Aorta (tissue), 5 donors: Measurements from ENCODE around the gene UXS1. TPM values are rescaled to one million over a fixed set of nuclear protein-coding genes. Genes with fewer than 3 reads are reported as not detected.

Experiments
- ATAC-seq: fragments of 200-7000 bp; cut with Tn5 transposase; one replicate; pipeline ENCODE4 v1.9.1; 2022; ENCODE audit warnings: moderate library complexity; ENCODE audit not compliant: low FRiP score
- DNase-seq, 2 donors: peaks; one replicate each; pipeline ENCODE4 v3.0.0-alpha.2; 2020
- H3K27ac ChIP-seq, 2 donors: one replicate each; pipeline ENCODE4 v1.5.1; 2013; ENCODE audit warnings: low read length in 2 of 2, mild to moderate bottlenecking in 2 of 2, moderate library complexity in 2 of 2, control low read depth in 1 of 2, inconsistent platforms in 1 of 2, low read depth in 1 of 2
- H3K27me3 ChIP-seq, 2 donors: one replicate each; pipeline ENCODE4 v1.6.1; 2013; ENCODE audit warnings: control low read depth in 1 of 2, low read length in 1 of 2, mild to moderate bottlenecking in 1 of 2, moderate library complexity in 1 of 2; ENCODE audit not compliant: insufficient read depth in 2 of 2, control insufficient read depth in 1 of 2
- H3K36me3 ChIP-seq, 2 donors: one replicate each; pipeline ENCODE4 v1.6.1; 2013; ENCODE audit warnings: control low read depth in 1 of 2, low read length in 1 of 2, mild to moderate bottlenecking in 1 of 2; ENCODE audit not compliant: insufficient read depth in 2 of 2, control insufficient read depth in 1 of 2
- H3K4me1 ChIP-seq, 2 donors: one replicate each; pipeline ENCODE4 v1.6.1; 2013; ENCODE audit warnings: low read length in 2 of 2, control low read depth in 1 of 2, mild to moderate bottlenecking in 1 of 2, moderate library complexity in 1 of 2; ENCODE audit not compliant: insufficient read depth in 2 of 2, control insufficient read depth in 1 of 2
- H3K4me3 ChIP-seq, 2 donors: one replicate each; pipeline ENCODE4 v1.5.1; 2013; ENCODE audit warnings: low read length in 2 of 2, control low read depth in 1 of 2, mild to moderate bottlenecking in 1 of 2
- H3K9me3 ChIP-seq: one replicate; pipeline ENCODE4 v1.6.1; 2013; ENCODE audit warnings: mild to moderate bottlenecking, low read length; ENCODE audit not compliant: control insufficient read depth
- WGBS, 2 donors: extraction: QIAGEN DNeasy Blood & Tissue Kit; methylation state at CpG; one replicate each; pipeline ENCODE4 v1.1.7; 2013; 5-methylcytosine and 5-hydroxymethylcytosine counted together
- intact Hi-C, 2 donors: fragments of 100-400 bp; cut with DNase I; formaldehyde crosslinking; loops; one replicate each; pipeline versions ENCODE4 v1.14.2 to v1.15.0; 2022
- polyA plus RNA-seq, 2 donors: library from polyadenylated mRNA; stranded (reverse); fragments of 200-250 nt; gene quantifications; one replicate each; pipeline ENCODE4 v1.2.3, GENCODE V29; 2013
- total RNA-seq, 2 donors: library from RNA; stranded (reverse); fragmentation: NEBNext Ultra II Directional; extraction: Animal tissue kit (Norgen Biotek cat#: 25700); gene quantifications; one replicate each; pipeline ENCODE4 v1.2.1, GENCODE V29; 2021
- donor health status: healthy with polysubstance abuse.
- donor health status: Bipolar disorder and iron deficiency.
- donor health status: DM: no; HTN: no; CAD: no.
- donor health status: DM: no; HTN: no; CAD: no.
- donor health status: DM: yes; HTN: yes; CAD: no.

Gene UXS1
- total and polyA plus RNA-seq, 4 donors = 10.5 to 29.3 (median 16.5) TPM

DNA sequence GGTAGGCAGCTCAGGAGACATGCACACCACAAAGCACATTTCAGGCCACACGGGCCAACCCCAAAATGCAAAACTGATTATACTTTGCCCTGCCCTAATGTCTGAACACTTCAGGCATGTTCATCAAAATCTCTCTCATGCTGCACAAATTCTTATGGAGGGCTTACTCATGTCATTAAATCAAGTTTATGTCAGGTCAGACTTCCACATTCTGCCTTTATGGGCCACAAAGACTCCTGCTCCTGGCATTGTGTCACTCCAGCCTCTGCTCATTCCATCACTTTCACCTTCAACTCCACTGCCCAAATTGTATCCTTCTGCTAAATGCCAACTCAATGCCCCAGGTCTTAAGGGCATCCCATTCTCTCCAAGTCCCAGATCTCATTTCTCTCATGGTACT, 9.2 kb downstream of the UXS1 start:
- ATAC-seq (no peak), DNase-seq (no peak)
- no peak overlapping the region for H3K27ac ChIP-seq
- intact Hi-C loops = no loop called here
- H3K36me3 ChIP-seq = no peaks in the 10 kb centered on the region
- H3K9me3 ChIP-seq = no peaks in the 10 kb centered on the region
- no peak overlapping the region for H3K4me3 ChIP-seq
- H3K4me1 ChIP-seq = peaks cover 3 to 5% of the 10 kb centered on the region in 2 donors
- no peaks in the 10 kb centered on the region for H3K27me3 ChIP-seq
- WGBS, 2 donors = 88 to 96% methylated on average over 1 of the region's 1 CpG

GRCh38 chr2:106184394-106184793, 9.7 kb downstream of the UXS1 start:
- Histone ChIP-seq H3K4me3 (no peak overlapping the region), H3K4me1 (peaks cover 3 to 5% of the 10 kb centered on the region in 2 donors), H3K36me3 (no peaks in the 10 kb centered on the region), H3K9me3 (no peaks in the 10 kb centered on the region), H3K27me3 (no peaks in the 10 kb centered on the region), H3K27ac (no peak overlapping the region)
- WGBS, 2 donors = 89 to 93% methylated on average over 2 of the region's 2 CpGs
- intact Hi-C loops = no loop called here
- ATAC-seq (no peak), DNase-seq (no peak)

DNA sequence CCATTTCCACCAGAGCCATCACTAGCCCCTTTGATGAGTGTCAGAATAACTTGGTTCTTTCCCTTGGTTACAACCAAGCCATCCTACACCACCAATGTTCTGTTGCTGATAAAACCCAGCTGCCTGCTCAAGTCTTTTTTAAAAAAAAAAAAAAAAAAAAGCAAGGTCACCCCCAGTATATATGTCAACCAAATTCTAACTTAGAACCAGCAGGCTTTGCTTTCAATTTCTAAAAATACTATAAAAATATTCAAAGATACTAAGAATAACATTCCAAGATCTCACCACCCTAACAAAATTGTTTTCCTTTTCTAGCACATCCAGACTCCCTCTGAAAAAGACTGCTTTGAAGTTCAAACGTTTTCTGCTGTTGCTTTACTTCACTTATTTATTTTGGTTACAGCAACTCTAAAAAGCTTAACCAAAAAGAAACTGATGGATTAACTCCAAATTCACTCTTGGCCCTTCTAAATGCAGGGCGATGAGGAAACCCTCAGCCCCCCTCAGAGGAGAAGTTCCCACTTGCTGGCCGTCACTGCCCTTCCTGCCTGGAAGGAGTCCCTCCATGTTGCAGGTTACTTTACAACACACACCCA, 10.9 kb downstream of the UXS1 start:
- intact Hi-C loops = no loop called here
- Histone ChIP-seq H3K4me1 (peaks cover 3 to 5% of the 10 kb centered on the region in 2 donors), H3K4me3 (no peak overlapping the region), H3K36me3 (no peaks in the 10 kb centered on the region), H3K27me3 (no peaks in the 10 kb centered on the region), H3K9me3 (no peaks in the 10 kb centered on the region), H3K27ac (peak overlapping the region in 1 of 2 donors; percentile 76)
- no peak for DNase-seq
- 3 to 4% methylated on average over 3 of the region's 3 CpGs for WGBS, 2 donors
- ATAC-seq = peak; percentile 26

GRCh38 chr2:106181064-106181463, 13.0 kb downstream of the UXS1 start:
- Histone ChIP-seq H3K9me3 (no peaks in the 10 kb centered on the region), H3K27me3 (no peaks in the 10 kb centered on the region), H3K4me3 (no peak overlapping the region), H3K36me3 (no peaks in the 10 kb centered on the region), H3K4me1 (peaks cover 3 to 5% of the 10 kb centered on the region in 2 donors), H3K27ac (no peak overlapping the region)
- intact Hi-C loops = no loop called here
- ATAC-seq (no peak), DNase-seq (no peak)
- 89 to 92% methylated on average over 10 of the region's 10 CpGs for WGBS, 2 donors

DNA sequence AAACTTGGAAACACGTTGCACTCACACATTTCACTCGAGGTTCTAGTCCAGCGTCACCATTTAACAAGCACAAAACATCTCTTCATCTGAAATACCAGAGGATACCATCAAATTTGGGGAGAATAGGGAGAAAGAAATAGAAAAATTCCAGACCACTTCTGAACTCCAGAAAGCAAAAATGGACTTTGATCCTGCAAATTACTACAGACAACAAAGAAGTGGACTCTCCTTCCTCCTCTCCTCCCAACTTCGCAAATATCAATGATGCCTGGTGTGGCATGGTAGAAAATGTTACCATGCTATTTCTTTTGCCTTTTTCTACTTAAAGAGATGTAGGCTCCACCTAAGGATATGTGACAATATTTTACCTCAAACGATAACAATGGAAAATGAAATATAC, 13.5 kb downstream of the UXS1 start:
- 95 to 99% methylated on average over 5 of the region's 5 CpGs for WGBS, 2 donors
- no peak overlapping the region for H3K4me3 ChIP-seq
- ATAC-seq (no peak), DNase-seq (no peak)
- no peaks in the 10 kb centered on the region for H3K27me3 ChIP-seq
- no peaks in the 10 kb centered on the region for H3K36me3 ChIP-seq
- H3K9me3 ChIP-seq = no peaks in the 10 kb centered on the region
- intact Hi-C loops = no loop called here
- H3K4me1 ChIP-seq = peaks cover 2 to 5% of the 10 kb centered on the region in 2 donors
- no peak overlapping the region for H3K27ac ChIP-seq

DNA sequence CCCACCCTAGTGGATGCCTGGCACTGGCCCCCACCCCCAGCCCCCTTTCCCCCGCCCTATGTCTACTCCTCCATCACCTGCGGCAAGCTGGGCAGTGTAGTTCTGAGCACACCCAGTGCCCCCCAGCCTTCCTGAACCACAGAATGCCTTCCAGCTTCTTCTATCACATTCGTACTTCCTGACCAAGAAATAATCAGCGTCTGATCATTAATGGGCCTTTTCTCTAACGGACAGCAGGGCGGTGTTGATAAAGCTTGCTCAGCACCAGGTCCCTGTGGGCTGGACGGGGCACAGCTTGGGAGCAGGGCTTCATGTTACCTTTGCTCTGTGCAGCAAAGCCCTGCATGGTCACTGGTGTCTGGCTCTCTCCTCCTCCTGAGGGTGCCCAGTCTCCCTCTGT, 15.4 kb downstream of the UXS1 start:
- H3K27ac ChIP-seq = no peak overlapping the region
- H3K9me3 ChIP-seq = no peaks in the 10 kb centered on the region
- no peaks in the 10 kb centered on the region for H3K36me3 ChIP-seq
- intact Hi-C loops = no loop called here
- H3K27me3 ChIP-seq = no peaks in the 10 kb centered on the region
- WGBS, 2 donors = 95 to 96% methylated on average over 7 of the region's 7 CpGs
- DNase-seq (no peak), ATAC-seq (no peak)
- H3K4me3 ChIP-seq = no peak overlapping the region
- peaks cover 2 to 5% of the 10 kb centered on the region in 2 donors for H3K4me1 ChIP-seq

DNA sequence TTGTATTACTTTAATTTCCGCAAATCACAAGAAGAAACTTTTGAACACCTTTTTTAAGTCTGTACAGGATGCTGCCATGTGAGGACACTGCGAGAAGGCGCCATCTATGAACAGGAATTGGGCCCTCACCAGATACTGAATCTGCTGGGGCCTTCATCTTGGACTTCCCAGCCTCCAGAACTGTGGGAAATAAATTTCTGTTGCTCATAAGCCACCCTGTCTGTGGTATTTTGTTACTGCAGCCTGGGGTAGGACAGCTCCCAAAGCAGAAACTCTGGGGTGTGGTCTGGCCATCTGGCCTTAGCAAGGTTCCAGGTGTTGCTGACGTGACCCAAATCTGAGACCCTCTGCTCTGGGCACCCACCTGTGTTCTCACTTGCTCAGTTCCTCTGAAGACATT, 16.5 kb downstream of the UXS1 start:
- no peak for ATAC-seq
- Histone ChIP-seq H3K27ac (no peak overlapping the region), H3K27me3 (no peaks in the 10 kb centered on the region), H3K4me3 (no peak overlapping the region), H3K9me3 (no peaks in the 10 kb centered on the region), H3K36me3 (no peaks in the 10 kb centered on the region), H3K4me1 (peaks cover 0 to 3% of the 10 kb centered on the region in 2 donors)
- DNase-seq = no peak
- intact Hi-C loops = no loop called here
- WGBS, 2 donors = 98 to 99% methylated on average over 4 of the region's 4 CpGs

- Histone ChIP-seq H3K27me3 (no peaks in the 10 kb centered on the region), H3K36me3 (no peaks in the 10 kb centered on the region), H3K4me3 (no peak overlapping the region), H3K27ac (no peak overlapping the region), H3K4me1 (no peaks in the 10 kb centered on the region), H3K9me3 (no peaks in the 10 kb centered on the region)
- WGBS, 2 donors = 77 to 86% methylated on average over 9 of the region's 9 CpGs
- intact Hi-C loops = no loop called here
- DNase-seq (no peak), ATAC-seq (no peak)
Observed at GRCh38 chr2:106176446-106177099, 17.5 kb downstream of the UXS1 start.
